ENCODE data around the gene OAF. TPM values are rescaled to one million over a fixed set of nuclear protein-coding genes. Genes with fewer than 3 reads are reported as not detected.

OAF gene
- 100 to 1,000 TPM in 3 of 4 donors, 10 to 100 TPM in 1; 74.7 to 192 (median 124) TPM for total RNA-seq

GRCh38 chr11:120210626-120211521, at the start of gene OAF:
Gene OAF, plus strand, starts transcription at chr11:120211032. Its CDS starts 248 bp downstream, at chr11:120211280.
- Histone ChIP-seq H3K27me3 (no peaks in the 10 kb centered on the region), H3K4me1 (peaks cover 0 to 69% (median 45%) of the 10 kb centered on the region in 4 donors), H3K9me3 (no peaks in the 10 kb centered on the region), H3K27ac (peak within 1 kb of the TSS; percentile 80 to 92 (median 88)), H3K36me3 (peaks cover 0 to 10% (median 0%) of the 10 kb centered on the region in 3 donors), H3K4me3 (peak within 1 kb of the TSS; percentile 61 to 95 (median 84))
- WGBS, 2 donors = 0% methylated on average over 67 to 89 of the region's 108 CpGs
- DNase-seq (ENCODE audit: low spot score in 2 of 2) = peak; percentile 51 to 73
- peak in 1 of 2 donors; percentile 76 for TF ChIP-seq EP300 (IDR thresholded peaks at IDR 0.05)
- peak in 4 of 5 experiments; percentile 13 to 67 (median 38) for TF ChIP-seq CTCF (IDR thresholded peaks at IDR 0.05)
- TF ChIP-seq POLR2A (IDR thresholded peaks at IDR 0.05) = peak; percentile 52 to 69

- peaks cover 0 to 21% of the 10 kb centered on the region in 2 donors for H3K27me3 ChIP-seq
- no peak overlapping the region for H3K4me3 ChIP-seq
- H3K36me3 ChIP-seq = no peaks in the 10 kb centered on the region
- DNase-seq (ENCODE audit: low spot score in 2 of 2) = no peak
- TF ChIP-seq CTCF (IDR thresholded peaks at IDR 0.05) (no peak), EP300 (IDR thresholded peaks at IDR 0.05) (no peak), POLR2A (IDR thresholded peaks at IDR 0.05) (no peak)
- H3K4me1 ChIP-seq = peaks cover 0 to 27% (median 12%) of the 10 kb centered on the region in 4 donors
- 60 to 68% methylated on average over 11 of the region's 11 CpGs for WGBS, 2 donors
- no peak overlapping the region for H3K27ac ChIP-seq
- peaks cover 0 to 14% (median 1%) of the 10 kb centered on the region in 4 donors for H3K9me3 ChIP-seq
These were observed 43.2 kb upstream of the OAF start for GRCh38 chr11:120167659-120168058.

GRCh38 chr11:120168108-120168959, 42.5 kb upstream of the OAF start:
- H3K9me3 ChIP-seq = peaks cover 0 to 14% (median 1%) of the 10 kb centered on the region in 4 donors
- H3K27me3 ChIP-seq = peaks cover 0 to 21% of the 10 kb centered on the region in 2 donors
- 36 to 39% methylated on average over 31 to 32 of the region's 35 CpGs for WGBS, 2 donors
- peak overlapping the region; percentile 33 to 82 (median 60) for H3K27ac ChIP-seq
- peak in 1 of 2 donors; percentile 4 for DNase-seq (ENCODE audit: low spot score in 2 of 2)
- H3K36me3 ChIP-seq = no peaks in the 10 kb centered on the region
- peak overlapping the region; percentile 33 to 63 (median 52) for H3K4me3 ChIP-seq
- TF ChIP-seq CTCF (IDR thresholded peaks at IDR 0.05) = no peak
- no peak for TF ChIP-seq POLR2A (IDR thresholded peaks at IDR 0.05)
- TF ChIP-seq EP300 (IDR thresholded peaks at IDR 0.05) = no peak
- H3K4me1 ChIP-seq = peaks cover 0 to 33% (median 12%) of the 10 kb centered on the region in 4 donors

GRCh38 chr11:120168960-120169681, 41.7 kb upstream of the OAF start:
- DNase-seq (ENCODE audit: low spot score in 2 of 2) = peak in 1 of 2 donors; percentile 45
- H3K4me3 ChIP-seq = peak overlapping the region; percentile 33 to 63 (median 52)
- H3K4me1 ChIP-seq = peaks cover 0 to 41% (median 12%) of the 10 kb centered on the region in 4 donors
- WGBS, 2 donors = 1 to 2% methylated on average over 37 to 68 of the region's 71 CpGs
- peaks cover 0 to 14% (median 1%) of the 10 kb centered on the region in 4 donors for H3K9me3 ChIP-seq
- H3K36me3 ChIP-seq = no peaks in the 10 kb centered on the region
- H3K27ac ChIP-seq = peak overlapping the region; percentile 33 to 82 (median 60)
- peaks cover 0 to 21% of the 10 kb centered on the region in 2 donors for H3K27me3 ChIP-seq
- TF ChIP-seq POLR2A (IDR thresholded peaks at IDR 0.05) (peak in 1 of 2 donors; percentile 15), EP300 (IDR thresholded peaks at IDR 0.05) (peak in 1 of 2 donors; percentile 38), CTCF (IDR thresholded peaks at IDR 0.05) (peak; percentile 88 to 97 (median 95))
